ENCODE measurements around the gene SHISA4. TPM values are rescaled to one million over a fixed set of nuclear protein-coding genes. Genes with fewer than 3 reads are reported as not detected.

Gene SHISA4
- total and polyA plus RNA-seq, 2 of the 8 experiments (the other 6 are each of a cell fraction or from before 2014, with no cell fraction given): 7.8 to 28.9 TPM

DNA sequence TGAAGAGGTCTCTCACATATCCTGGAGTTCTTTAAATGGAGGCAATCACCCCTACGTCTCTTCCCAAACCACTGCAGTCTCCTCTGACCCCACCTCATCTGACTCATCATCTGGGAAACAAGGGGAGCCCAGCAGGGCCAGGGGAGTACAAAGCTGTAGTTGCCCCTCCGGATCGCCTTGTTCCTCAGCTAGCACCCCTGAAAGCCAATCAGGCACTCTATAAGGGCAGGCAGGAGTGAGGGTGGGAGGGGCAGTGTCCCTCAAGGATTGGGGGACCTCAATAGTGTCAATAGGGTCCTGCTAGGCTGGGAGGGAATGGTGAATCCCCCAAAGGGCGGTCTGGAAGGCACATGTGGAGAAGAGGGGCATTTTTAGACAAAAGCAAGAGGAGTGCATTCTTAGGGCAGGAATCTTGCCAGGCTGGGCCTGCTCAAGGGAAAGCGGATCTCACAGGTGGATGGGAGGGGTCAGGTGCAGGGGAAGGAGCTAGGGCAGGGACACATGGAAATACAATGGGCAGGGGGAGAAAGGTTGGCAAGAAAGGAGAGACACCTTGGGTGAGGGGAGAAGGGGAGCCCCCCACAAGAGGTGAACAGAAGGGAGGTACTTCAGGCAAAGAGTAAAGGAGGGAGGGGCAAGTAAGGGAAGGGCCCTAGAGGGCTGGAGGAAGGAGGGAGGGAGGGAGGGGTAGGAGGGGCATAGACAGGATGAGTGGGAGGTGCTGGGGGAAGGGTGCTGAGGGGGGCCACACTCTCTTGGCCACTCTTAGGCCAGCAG, 5.8 kb downstream of the SHISA4 start (continued):
- TF ChIP-seq CBX5 (IDR thresholded peaks at IDR 0.05; ENCODE audit: low read depth, low read length): no peak
- TF ChIP-seq ZNF274 (IDR thresholded peaks at IDR 0.05; ENCODE audit: borderline replicate concordance, extremely low read depth, low read length): no peak
- no peak for TF ChIP-seq BRCA1 (IDR thresholded peaks at IDR 0.05; ENCODE audit: low read depth, low read length)
- no peak; a peak in 1 of 3 replicates for TF ChIP-seq POLR2A (IDR thresholded peaks at IDR 0.05; ENCODE audit: control extremely low read depth in 1 of 2, low read depth in 2 of 2, low read length in 2 of 2)
- no peak for TF ChIP-seq RFX5 (IDR thresholded peaks at IDR 0.05; ENCODE audit: borderline replicate concordance, low read depth, low read length)
- TF ChIP-seq SUZ12 (IDR thresholded peaks at IDR 0.05; ENCODE audit: low read length): no peak
- no peak for TF ChIP-seq CTBP2 (IDR thresholded peaks at IDR 0.05; ENCODE audit: borderline replicate concordance, insufficient read depth, insufficient read length, low read length)
- TF ChIP-seq, protein P1, sequence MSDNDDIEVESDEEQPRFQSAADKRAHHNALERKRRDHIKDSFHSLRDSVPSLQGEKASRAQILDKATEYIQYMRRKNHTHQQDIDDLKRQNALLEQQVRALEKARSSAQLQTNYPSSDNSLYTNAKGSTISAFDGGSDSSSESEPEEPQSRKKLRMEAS (IDR thresholded peaks at IDR 0.05): no peak

Data from H1 (cell line).